GM12878 (cell line): ENCODE measurements around the gene MUSK. TPM values are rescaled to one million over a fixed set of nuclear protein-coding genes. Genes with fewer than 3 reads are reported as not detected.

Experiments
- BMI1 ChIP-seq: fragments of 450-650 bp; IDR thresholded peaks from 2 replicates; pipeline ENCODE4 v1.6.1; 2016; ENCODE audit warnings: mild to moderate bottlenecking, moderate library complexity, borderline replicate concordance
- CREB1 ChIP-seq: IDR thresholded peaks from 2 replicates; pipeline ENCODE4 v1.6.1; 2012; ENCODE audit warnings: low read depth, mild to moderate bottlenecking, inconsistent platforms
- EP300 ChIP-seq, 2 experiments: fragments of 150-350 bp in 1 of 2; IDR thresholded peaks; 2 replicates each; pipeline ENCODE4 v1.6.1; 2011 to 2012; ENCODE audit warnings: low read depth in 2 of 2, low read length in 2 of 2, borderline replicate concordance in 1 of 2, improper control_type of control experiment in 1 of 2, inconsistent platforms in 1 of 2; ENCODE audit not compliant: control insufficient read depth in 1 of 2
- FOS ChIP-seq: IDR thresholded peaks from 3 replicates; pipeline ENCODE4 v1.6.1; 2011; ENCODE audit warnings: borderline replicate concordance; ENCODE audit not compliant: insufficient read length; ENCODE audit errors: extremely low read depth
- IKZF1 ChIP-seq: fragments of 450-650 bp; conservative IDR thresholded peaks from 2 replicates; pipeline ENCODE4 v1.6.1; 2017; ENCODE audit warnings: antibody characterized with exemption, mild to moderate bottlenecking
- JUNB ChIP-seq: IDR thresholded peaks from 2 replicates; pipeline ENCODE4 v1.6.1; 2016; ENCODE audit warnings: antibody characterized with exemption, mild to moderate bottlenecking
- MTA2 ChIP-seq: fragments of 450-650 bp; IDR thresholded peaks from 2 replicates; pipeline ENCODE4 v1.6.1; 2016; ENCODE audit warnings: low read depth, mild to moderate bottlenecking, moderate library complexity
- NFYB ChIP-seq: IDR thresholded peaks from 2 replicates; pipeline ENCODE4 v1.6.1; 2011; ENCODE audit warnings: low read depth, mild to moderate bottlenecking, low read length, improper control_type of control experiment, moderate library complexity; ENCODE audit not compliant: insufficient read depth
- NKRF ChIP-seq: fragments of 450-650 bp; conservative IDR thresholded peaks from 2 replicates; pipeline ENCODE4 v1.6.1; 2017; ENCODE audit warnings: mild to moderate bottlenecking, moderate library complexity
- NR2C1 ChIP-seq: fragments of 450-650 bp; IDR thresholded peaks from 2 replicates; pipeline ENCODE4 v1.6.1; 2017; ENCODE audit warnings: antibody characterized with exemption, mild to moderate bottlenecking, moderate library complexity
- PRDM15 ChIP-seq: fragments of 450-650 bp; formaldehyde crosslinking; IDR thresholded peaks from 2 replicates; pipeline ENCODE4 v1.4.0; 2020; ENCODE audit warnings: mild to moderate bottlenecking, moderate library complexity
- RAD21 ChIP-seq: IDR thresholded peaks from 2 replicates; pipeline ENCODE4 v1.6.1; 2011; ENCODE audit warnings: mild to moderate bottlenecking, low read depth, low read length, moderate library complexity; ENCODE audit not compliant: insufficient read depth
- SMC3 ChIP-seq: IDR thresholded peaks from 2 replicates; pipeline ENCODE4 v1.6.1; 2011; ENCODE audit warnings: low read length, improper control_type of control experiment, borderline replicate concordance
- SP1 ChIP-seq: IDR thresholded peaks from one replicate; pipeline ENCODE4 v1.6.1; 2011; ENCODE audit warnings: low read depth, low read length
- SREBF1 ChIP-seq: IDR thresholded peaks from 2 replicates; pipeline ENCODE4 v1.6.1; 2012; ENCODE audit warnings: mild to moderate bottlenecking, low read length
- YBX1 ChIP-seq: fragments of 450-650 bp; IDR thresholded peaks from 2 replicates; pipeline ENCODE4 v1.6.1; 2016; ENCODE audit warnings: antibody characterized with exemption
- ZNF24 ChIP-seq: fragments of 450-650 bp; IDR thresholded peaks from 2 replicates; pipeline ENCODE4 v1.6.1; 2017; ENCODE audit warnings: antibody characterized with exemption, mild to moderate bottlenecking
- ZNF384 ChIP-seq: IDR thresholded peaks from 2 replicates; pipeline ENCODE4 v1.6.1; 2012; ENCODE audit warnings: low read depth, mild to moderate bottlenecking, low read length, improper control_type of control experiment, borderline replicate concordance
- ZNF622 ChIP-seq: fragments of 450-650 bp; IDR thresholded peaks from 2 replicates; pipeline ENCODE4 v1.6.1; 2017; ENCODE audit warnings: mild to moderate bottlenecking, inconsistent platforms
- ZNF687 ChIP-seq: fragments of 450-650 bp; IDR thresholded peaks from 2 replicates; pipeline ENCODE4 v1.6.1; 2017; ENCODE audit warnings: mild to moderate bottlenecking, moderate library complexity
- polyA plus RNA-seq, 11 experiments: library from polyadenylated mRNA; depleted of rRNA in 4 of 11; unstranded in 6 of 11; stranded (reverse) in 5 of 11; fragments of >200 nt; fragmentation: Nextera tagmentation in 4 of 11; fragmentation: Illumina TruSeq in 1 of 11; extraction: Ambion mirVana in 4 of 11; extraction: Trizol in 1 of 11; gene quantifications; 1 replicate in 1 of 11; 2 replicates in 10 of 11; pipeline versions ENCODE4 v1.2.1 to v1.2.3, GENCODE V29; 2011 to 2016; ENCODE audit warnings: inconsistent platforms in 2 of 11, missing spikeins in 2 of 11, low read depth in 1 of 11
- total RNA-seq, 4 experiments: library from RNA; depleted of rRNA in 3 of 4; stranded (reverse); fragments of >200 nt in 3 of 4; fragmentation: Illumina TruSeq in 1 of 4; extraction: Trizol in 1 of 4; gene quantifications; 2 replicates each; pipeline versions ENCODE4 v1.2.1 to v1.2.3, GENCODE V29; 2013 to 2021

The MUSK gene
- total and polyA plus RNA-seq, 10 of the 15 experiments (the other 5 are each of a cell fraction or from before 2014, with no cell fraction given): 0.04 to 0.19 (median 0.10) TPM; not detected in 5

- TF ChIP-seq YBX1 (no peak), NFYB (no peak), NKRF (no peak), JUNB (peak; percentile 55; the same call in 1 of the 2 replicates), IKZF1 (peak; percentile 69), MTA2 (no peak), EP300 (IDR thresholded peaks at IDR 0.05; ENCODE audit: borderline replicate concordance in 1 of 2, control insufficient read depth in 1 of 2, low read depth in 2 of 2, low read length in 2 of 2) (peak in 1 of 2 experiments; percentile 80; a peak in 1 of 4 replicates), SMC3 (no peak), BMI1 (no peak), ZNF24 (no peak), RAD21 (no peak), SREBF1 (no peak), CREB1 (no peak), PRDM15 (CRISPR knock-in tag) (no peak), ZNF384 (no peak), SP1 (peak; percentile 32), NR2C1 (no peak), ZNF622 (no peak), FOS (no peak), ZNF687 (0 out of 2 replicates have a peak, but pooled peaks have one; percentile 8)
Observed at GRCh38 chr9:110807956-110808598, 139.5 kb downstream of the MUSK start (continued).
